GM19438 (cell line): Measurements from ENCODE around the gene FADD.
"Not testable (repeated sequence)": the region's sequence is repeated elsewhere in the genome, so short reads cannot be mapped to it uniquely, and the experiment has no call there.

Source experiments
- ATAC-seq: cut with Tn5 transposase; IDR thresholded peaks from one replicate; pipeline ENCODE4 v1.9.1; 2021; ENCODE audit warnings: low read depth; ENCODE audit not compliant: unreplicated experiment

Gene FADD

DNA sequence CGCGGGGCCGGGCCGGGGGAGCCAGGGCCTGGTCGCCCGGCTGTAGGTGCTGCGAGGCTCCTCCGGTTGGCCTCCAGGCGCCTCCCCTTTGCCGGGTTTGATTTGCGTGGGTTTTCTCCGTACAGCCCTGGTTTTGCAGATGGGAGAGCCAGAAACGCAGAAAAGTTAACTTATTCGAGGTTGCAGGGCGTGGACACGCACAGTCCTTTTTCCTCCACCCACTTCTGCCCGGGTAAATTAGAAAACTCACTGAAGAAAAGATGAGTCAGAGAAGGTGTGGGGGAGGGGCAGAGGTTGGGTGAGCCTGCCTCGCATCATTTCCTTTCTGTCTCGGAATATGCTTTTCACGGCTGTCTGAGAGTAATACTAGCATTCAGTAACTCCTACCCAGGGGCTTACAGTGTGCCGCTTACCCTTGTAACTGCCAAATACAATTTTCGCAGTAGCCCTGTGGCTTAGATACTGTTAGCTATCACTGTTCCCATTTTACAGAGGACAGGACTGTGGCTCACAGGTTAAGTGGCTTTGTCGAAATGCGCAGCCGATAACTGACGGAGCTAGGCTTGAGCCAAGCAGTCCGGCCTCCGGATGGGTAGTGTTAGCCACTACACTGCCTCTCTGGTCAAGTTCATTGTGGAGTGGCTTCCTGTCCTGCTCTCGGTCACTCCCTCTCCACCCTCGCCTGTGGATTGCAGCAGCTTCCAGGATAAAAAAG is 812 bp downstream of the FADD start:
- ATAC-seq = peak; percentile 34

DNA sequence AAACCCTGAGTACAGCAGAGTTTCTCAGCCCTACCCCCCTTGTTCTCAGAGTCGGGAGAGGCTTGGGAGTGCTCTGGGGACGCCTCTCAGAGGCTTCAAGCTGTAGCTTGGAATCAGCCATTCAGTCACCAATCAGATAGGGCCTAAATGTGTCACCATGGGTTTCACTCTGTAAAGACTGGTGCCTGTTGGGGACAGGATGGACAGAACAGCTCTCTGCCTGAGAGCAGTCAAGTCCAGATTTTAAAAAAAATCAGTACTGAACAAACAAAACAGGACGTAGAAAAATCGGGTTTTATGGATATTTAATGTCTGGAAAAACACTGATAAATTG is 1.3 kb downstream of the FADD start:
- ATAC-seq = no peak

GRCh38 chr11:70205049-70205725 is 2.1 kb downstream of the FADD start:
- no peak for ATAC-seq

- no peak for ATAC-seq
These were observed 2.7 kb downstream of the FADD start for GRCh38 chr11:70205766-70206165.

DNA sequence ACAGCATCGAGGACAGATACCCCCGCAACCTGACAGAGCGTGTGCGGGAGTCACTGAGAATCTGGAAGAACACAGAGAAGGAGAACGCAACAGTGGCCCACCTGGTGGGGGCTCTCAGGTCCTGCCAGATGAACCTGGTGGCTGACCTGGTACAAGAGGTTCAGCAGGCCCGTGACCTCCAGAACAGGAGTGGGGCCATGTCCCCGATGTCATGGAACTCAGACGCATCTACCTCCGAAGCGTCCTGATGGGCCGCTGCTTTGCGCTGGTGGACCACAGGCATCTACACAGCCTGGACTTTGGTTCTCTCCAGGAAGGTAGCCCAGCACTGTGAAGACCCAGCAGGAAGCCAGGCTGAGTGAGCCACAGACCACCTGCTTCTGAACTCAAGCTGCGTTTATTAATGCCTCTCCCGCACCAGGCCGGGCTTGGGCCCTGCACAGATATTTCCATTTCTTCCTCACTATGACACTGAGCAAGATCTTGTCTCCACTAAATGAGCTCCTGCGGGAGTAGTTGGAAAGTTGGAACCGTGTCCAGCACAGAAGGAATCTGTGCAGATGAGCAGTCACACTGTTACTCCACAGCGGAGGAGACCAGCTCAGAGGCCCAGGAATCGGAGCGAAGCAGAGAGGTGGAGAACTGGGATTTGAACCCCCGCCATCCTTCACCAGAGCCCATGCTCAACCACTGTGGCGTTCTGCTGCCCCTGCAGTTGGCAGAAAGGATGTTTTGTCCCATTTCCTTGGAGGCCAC is 3.3 kb downstream of the FADD start:
- no peak for ATAC-seq

DNA sequence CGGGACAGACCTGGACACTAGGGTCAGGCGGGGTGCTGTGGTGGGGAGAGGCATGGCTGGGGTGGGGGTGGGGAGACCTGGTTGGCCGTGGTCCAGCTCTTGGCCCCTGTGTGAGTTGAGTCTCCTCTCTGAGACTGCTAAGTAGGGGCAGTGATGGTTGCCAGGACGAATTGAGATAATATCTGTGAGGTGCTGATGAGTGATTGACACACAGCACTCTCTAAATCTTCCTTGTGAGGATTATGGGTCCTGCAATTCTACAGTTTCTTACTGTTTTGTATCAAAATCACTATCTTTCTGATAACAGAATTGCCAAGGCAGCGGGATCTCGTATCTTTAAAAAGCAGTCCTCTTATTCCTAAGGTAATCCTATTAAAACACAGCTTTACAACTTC is 3.9 kb downstream of the FADD start:
- ATAC-seq = no peak

- ATAC-seq = no peak
These were observed 4.5 kb downstream of the FADD start for GRCh38 chr11:70207531-70208131.

DNA sequence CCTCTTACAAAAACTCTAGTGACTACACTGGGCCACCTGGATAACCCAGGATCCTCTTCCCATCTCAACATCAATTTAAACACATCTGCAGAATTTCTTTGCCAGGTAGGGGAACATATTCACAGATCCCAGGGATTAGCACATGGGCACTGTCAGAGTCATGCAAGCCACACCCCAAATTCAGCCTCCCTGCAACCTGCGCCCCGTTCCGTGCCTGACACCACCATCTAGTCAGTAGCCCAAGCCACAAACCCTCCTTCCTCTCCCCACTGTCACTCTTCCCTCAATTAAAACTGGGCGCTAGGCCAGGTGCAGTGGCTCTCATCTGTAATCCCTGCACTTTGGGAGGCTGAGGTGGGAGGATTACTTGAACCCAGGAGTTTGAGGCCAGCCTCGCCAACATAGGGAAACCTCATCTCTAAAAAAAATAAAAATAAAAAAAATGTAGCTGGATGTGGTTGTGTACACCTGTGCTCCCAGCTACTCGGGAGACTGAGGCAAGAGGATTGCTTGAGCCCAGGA is 6.4 kb downstream of the FADD start:
- no peak for ATAC-seq

GRCh38 chr11:70210051-70210501 is 7.0 kb downstream of the FADD start:
- no peak for ATAC-seq

GRCh38 chr11:70210530-70210929 is 7.4 kb downstream of the FADD start:
- ATAC-seq = no peak

DNA sequence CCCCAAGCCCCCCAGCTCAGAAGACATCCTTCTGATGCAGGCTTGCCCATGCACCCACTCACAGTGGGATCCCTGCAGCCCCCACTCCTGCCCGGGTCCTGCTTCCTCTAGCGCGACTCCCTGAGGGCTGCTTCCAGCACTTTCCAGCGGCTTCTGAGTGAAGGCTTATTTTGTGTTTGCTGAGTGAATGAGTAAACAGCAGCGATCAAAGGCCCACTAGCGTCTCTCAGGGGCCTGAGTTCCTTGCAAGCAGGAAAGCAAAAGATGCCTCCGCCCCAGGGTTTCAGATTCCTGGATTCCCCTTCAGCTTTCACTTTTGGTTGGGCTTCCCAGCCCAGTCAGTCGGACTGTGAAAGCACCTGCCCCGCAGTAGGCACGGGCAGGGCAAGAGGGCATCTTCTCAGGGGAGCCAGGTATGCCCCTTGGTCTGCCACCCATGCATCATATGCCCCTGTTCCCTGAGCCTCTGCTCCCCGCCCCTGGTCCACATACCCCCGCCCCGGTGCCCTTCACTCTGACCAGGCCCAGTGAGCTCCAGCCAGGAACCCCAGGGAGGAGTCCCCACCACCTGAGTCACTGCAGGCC is 9.2 kb downstream of the FADD start:
- no peak for ATAC-seq

GRCh38 chr11:70217388-70217787 is 14.3 kb downstream of the FADD start:
- not testable (repeated sequence) for ATAC-seq

GRCh38 chr11:70218076-70218475 is 15.0 kb downstream of the FADD start:
- ATAC-seq = not testable (repeated sequence)

DNA sequence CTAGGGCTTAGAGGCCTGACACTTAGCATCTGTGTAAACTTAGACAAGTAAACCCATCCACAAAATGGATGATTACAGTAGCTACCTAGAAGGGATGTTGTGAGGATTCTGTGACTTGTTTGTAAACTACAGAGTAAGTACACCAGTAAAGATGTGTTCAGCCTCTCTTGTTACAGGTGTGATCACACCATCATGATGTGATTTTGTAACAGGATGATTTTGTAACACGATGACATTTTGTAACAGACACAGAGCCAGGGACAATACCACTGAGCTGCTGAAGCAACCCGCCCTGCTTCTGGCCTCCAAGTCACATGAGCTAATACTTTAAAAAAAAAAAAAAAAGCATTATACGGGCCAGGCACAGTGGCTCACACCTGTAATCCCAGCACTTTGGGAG is 17.0 kb downstream of the FADD start:
- no peak for ATAC-seq

DNA sequence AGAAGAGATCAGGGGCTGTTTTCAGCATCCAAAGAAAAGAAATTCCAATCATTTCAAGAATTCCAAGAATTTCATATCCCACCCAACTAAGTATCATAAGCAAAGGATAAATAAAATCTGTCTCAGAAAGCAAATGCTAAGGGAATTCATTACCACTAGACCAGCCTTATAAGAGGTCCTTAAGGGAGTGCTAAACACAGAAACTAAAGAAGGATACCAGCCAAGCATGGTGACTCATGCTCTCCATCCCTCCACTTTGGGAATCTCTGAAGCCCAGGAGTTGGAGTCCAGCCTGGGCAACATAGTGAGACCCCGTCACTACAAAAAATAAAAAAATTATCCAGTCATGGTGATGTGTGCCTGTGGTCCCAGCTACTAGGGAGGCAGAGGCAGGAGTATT is 17.8 kb downstream of the FADD start:
- no peak for ATAC-seq

DNA sequence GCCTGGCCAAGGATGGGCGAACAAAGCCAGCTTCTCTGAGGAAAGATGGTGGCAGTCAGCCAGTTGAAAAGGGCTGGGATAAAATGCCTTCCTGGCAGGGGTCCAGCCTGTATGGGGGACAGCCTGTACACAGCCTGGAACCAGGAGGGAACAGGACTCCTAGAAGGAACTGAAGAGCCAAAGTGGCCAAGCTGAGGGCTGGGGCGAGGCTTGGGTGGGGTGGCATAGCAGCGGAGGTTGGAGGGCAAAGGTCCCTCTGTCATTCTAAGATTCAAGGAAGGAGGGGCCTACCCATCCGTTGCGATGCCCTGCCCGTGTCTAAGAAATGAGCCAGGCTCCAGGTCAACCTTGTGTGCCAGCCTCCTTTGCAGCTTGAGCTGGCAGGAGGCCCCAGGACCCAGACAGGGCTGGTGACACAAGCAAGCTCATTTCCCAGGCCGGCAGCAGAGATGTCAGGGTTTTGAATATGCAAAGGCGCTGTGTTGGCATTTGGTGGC is 22.6 kb downstream of the FADD start:
- no peak for ATAC-seq

- no peak for ATAC-seq
These were observed 23.1 kb downstream of the FADD start for GRCh38 chr11:70226183-70226582.

DNA sequence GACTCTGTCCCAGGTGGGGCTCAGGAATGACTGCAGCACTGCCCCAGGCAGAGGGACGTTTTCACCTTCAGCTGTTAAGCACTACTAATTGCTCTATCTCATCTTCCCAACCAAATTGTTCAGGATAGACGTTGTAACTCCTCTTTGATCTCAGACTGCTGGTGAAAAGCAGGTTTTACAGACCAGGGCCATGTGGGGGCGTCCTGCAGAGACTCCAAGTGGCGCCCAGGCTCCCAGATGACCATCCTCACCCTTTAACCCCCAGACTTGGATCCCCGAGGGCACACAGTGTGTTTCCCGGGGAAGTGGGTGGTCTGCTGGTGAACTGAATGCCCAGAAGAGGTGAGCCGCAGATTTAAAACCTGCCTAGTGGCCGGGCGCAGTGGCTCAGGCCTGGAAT is 23.9 kb downstream of the FADD start:
- no peak for ATAC-seq

GRCh38 chr11:70229737-70230136 is 26.6 kb downstream of the FADD start:
- no peak for ATAC-seq

- no peak for ATAC-seq
These were observed 27.2 kb downstream of the FADD start for GRCh38 chr11:70230151-70230839.
